HepG2 (cell line): Measurements from ENCODE around the gene SLC41A1.

Experiments used
- EED ChIP-seq: sonication (generic); formaldehyde crosslinking; IDR thresholded peaks from 2 replicates; pipeline ENCODE4 v1.5.0; 2020; ENCODE audit warnings: mild to moderate bottlenecking, missing genetic modification reagents
- EP300 ChIP-seq, 3 experiments: sonication (generic) in 1 of 3; formaldehyde crosslinking in 1 of 3; IDR thresholded peaks; 2 replicates each; pipeline versions ENCODE4 v1.5.1 to v1.6.1; 2011 to 2020; ENCODE audit warnings: low read depth in 2 of 3, low read length in 2 of 3, borderline replicate concordance in 1 of 3, improper control_type of control experiment in 1 of 3, mild to moderate bottlenecking in 1 of 3, missing genetic modification reagents in 1 of 3, moderate library complexity in 1 of 3
- RAD21 ChIP-seq: fragments of 450-650 bp; formaldehyde crosslinking; IDR thresholded peaks from 2 replicates; pipeline ENCODE4 v1.5.0; 2020; ENCODE audit warnings: mild to moderate bottlenecking
- SRF ChIP-seq: IDR thresholded peaks from 2 replicates; pipeline ENCODE4 v1.6.1; 2011; ENCODE audit warnings: mild to moderate bottlenecking, low read depth, low read length, moderate library complexity
- TCF12 ChIP-seq, 2 experiments: fragments of 450-650 bp in 1 of 2; sonication (generic) in 1 of 2; formaldehyde crosslinking in 1 of 2; IDR thresholded peaks; 2 replicates each; pipeline versions ENCODE4 v1.6.1 to v1.8.0; 2017 to 2022; ENCODE audit warnings: antibody characterized with exemption in 1 of 2, mild to moderate bottlenecking in 1 of 2, missing genetic modification reagents in 1 of 2, moderate library complexity in 1 of 2
- ZNF101 ChIP-seq: sonication (generic); formaldehyde crosslinking; IDR thresholded peaks from 2 replicates; pipeline ENCODE4 v1.4.0; 2020; ENCODE audit warnings: mild to moderate bottlenecking, low read depth, missing genetic modification reagents, borderline replicate concordance
- ZNF543 ChIP-seq: sonication (generic); formaldehyde crosslinking; IDR thresholded peaks from 2 replicates; pipeline ENCODE4 v1.4.0; 2020; ENCODE audit warnings: mild to moderate bottlenecking, missing genetic modification reagents
- ZNF615 ChIP-seq: sonication (generic); formaldehyde crosslinking; IDR thresholded peaks from 2 replicates; pipeline ENCODE4 v1.5.0; 2020; ENCODE audit warnings: mild to moderate bottlenecking, missing genetic modification reagents, borderline replicate concordance
- ZSCAN25 ChIP-seq: sonication (generic); formaldehyde crosslinking; IDR thresholded peaks from 2 replicates; pipeline ENCODE4 v1.8.0; 2022; ENCODE audit warnings: mild to moderate bottlenecking, missing genetic modification reagents
- TF ChIP-seq, protein P1 (sequence below): sonication (generic); formaldehyde crosslinking; IDR thresholded peaks from 2 replicates; pipeline ENCODE4 v1.5.0; 2020; ENCODE audit warnings: mild to moderate bottlenecking, missing genetic modification reagents, moderate library complexity
- TF ChIP-seq, protein P2 (sequence below): sonication (generic); formaldehyde crosslinking; IDR thresholded peaks from 2 replicates; pipeline ENCODE4 v1.5.1; 2020; ENCODE audit warnings: missing genetic modification reagents, mild to moderate bottlenecking, borderline replicate concordance

GRCh38 chr1:205852969-205853368 is 40.0 kb upstream of the SLC41A1 start:
- TF ChIP-seq SRF, result no peak
- TF ChIP-seq ZNF101, result no peak
- no peak for TF ChIP-seq ZNF543 (CRISPR knock-in tag)
- no peak for TF ChIP-seq EED (CRISPR knock-in tag)
- TF ChIP-seq TCF12 (IDR thresholded peaks at IDR 0.05), result no peak
- TF ChIP-seq TCF12 (CRISPR knock-in tag; IDR thresholded peaks at IDR 0.05), result no peak
- no peak for TF ChIP-seq ZSCAN25 (CRISPR knock-in tag)
- TF ChIP-seq EP300 (IDR thresholded peaks at IDR 0.05; ENCODE audit: low read depth in 2 of 2, low read length in 2 of 2), result no peak
- no peak for TF ChIP-seq EP300 (CRISPR knock-in tag; IDR thresholded peaks at IDR 0.05; ENCODE audit: borderline replicate concordance)
- no peak for TF ChIP-seq ZNF615 (CRISPR knock-in tag)
- TF ChIP-seq, protein P1, sequence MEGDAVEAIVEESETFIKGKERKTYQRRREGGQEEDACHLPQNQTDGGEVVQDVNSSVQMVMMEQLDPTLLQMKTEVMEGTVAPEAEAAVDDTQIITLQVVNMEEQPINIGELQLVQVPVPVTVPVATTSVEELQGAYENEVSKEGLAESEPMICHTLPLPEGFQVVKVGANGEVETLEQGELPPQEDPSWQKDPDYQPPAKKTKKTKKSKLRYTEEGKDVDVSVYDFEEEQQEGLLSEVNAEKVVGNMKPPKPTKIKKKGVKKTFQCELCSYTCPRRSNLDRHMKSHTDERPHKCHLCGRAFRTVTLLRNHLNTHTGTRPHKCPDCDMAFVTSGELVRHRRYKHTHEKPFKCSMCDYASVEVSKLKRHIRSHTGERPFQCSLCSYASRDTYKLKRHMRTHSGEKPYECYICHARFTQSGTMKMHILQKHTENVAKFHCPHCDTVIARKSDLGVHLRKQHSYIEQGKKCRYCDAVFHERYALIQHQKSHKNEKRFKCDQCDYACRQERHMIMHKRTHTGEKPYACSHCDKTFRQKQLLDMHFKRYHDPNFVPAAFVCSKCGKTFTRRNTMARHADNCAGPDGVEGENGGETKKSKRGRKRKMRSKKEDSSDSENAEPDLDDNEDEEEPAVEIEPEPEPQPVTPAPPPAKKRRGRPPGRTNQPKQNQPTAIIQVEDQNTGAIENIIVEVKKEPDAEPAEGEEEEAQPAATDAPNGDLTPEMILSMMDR, result no peak
- TF ChIP-seq, protein P2, sequence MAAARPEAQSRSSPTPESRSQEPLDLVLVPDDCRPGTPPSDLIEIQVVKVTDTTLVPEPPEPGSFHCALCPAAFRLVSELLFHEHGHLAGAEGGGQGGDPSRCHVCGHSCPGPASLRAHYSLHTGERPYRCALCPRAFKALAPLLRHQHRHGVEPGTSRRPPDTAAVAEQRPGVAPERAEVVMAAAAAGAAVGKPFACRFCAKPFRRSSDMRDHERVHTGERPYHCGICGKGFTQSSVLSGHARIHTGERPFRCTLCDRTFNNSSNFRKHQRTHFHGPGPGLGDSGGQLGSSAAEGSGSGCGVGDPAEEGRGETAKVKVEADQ (CRISPR knock-in tag), result no peak
- no peak for TF ChIP-seq RAD21
